Keratinocyte (primary cell): ENCODE measurements around the gene EVL. TPM values are rescaled to one million over a fixed set of nuclear protein-coding genes. Genes with fewer than 3 reads are reported as not detected.

Experiments
- DNase-seq: peaks from one replicate; pipeline ENCODE4 v3.0.0-alpha.2; 2011; ENCODE audit warnings: low read depth, missing footprints, low spot score
- FAIRE-seq: peaks from 2 replicates; lab custom pipeline; 2011; peaks lifted over from hg19 to GRCh38; lab: Jason Lieb, UNC
- H2AFZ ChIP-seq: 2 replicates; pipeline ENCODE4 v1.6.0; 2012; ENCODE audit warnings: low read length, control low read depth, inconsistent platforms; ENCODE audit not compliant: control insufficient read depth
- H3K27ac ChIP-seq: 2 replicates; pipeline ENCODE4 v1.5.1; 2011; ENCODE audit warnings: low read length; ENCODE audit not compliant: control insufficient read depth, insufficient read depth
- H3K27me3 ChIP-seq: 3 replicates; pipeline ENCODE4 v1.6.0; 2011; ENCODE audit warnings: low read length; ENCODE audit not compliant: control insufficient read depth, insufficient read depth; ENCODE audit errors: extremely low read depth
- H3K36me3 ChIP-seq, 2 experiments: 2 replicates in 1 of 2; 3 replicates in 1 of 2; pipeline ENCODE4 v1.5.1; 2011; ENCODE audit warnings: low read length in 2 of 2, mild to moderate bottlenecking in 1 of 2; ENCODE audit not compliant: control insufficient read depth in 2 of 2, insufficient read depth in 2 of 2; ENCODE audit errors: extremely low read depth in 1 of 2
- H3K4me1 ChIP-seq: 3 replicates; pipeline ENCODE4 v1.5.1; 2011; ENCODE audit warnings: low read length; ENCODE audit not compliant: control insufficient read depth, insufficient read depth; ENCODE audit errors: extremely low read depth
- H3K4me2 ChIP-seq: 3 replicates; pipeline ENCODE4 v1.6.0; 2011; ENCODE audit warnings: low read depth, low read length; ENCODE audit not compliant: control insufficient read depth, insufficient read depth; ENCODE audit errors: extremely low read depth
- H3K4me3 ChIP-seq, 3 experiments: fragments of 200-600 bp in 1 of 3; sonication (generic) in 1 of 3; 2 replicates in 2 of 3; 3 replicates in 1 of 3; pipeline ENCODE4 v1.5.1; 2011 to 2016; ENCODE audit warnings: low read length in 3 of 3, mild to moderate bottlenecking in 3 of 3, control low read depth in 2 of 3, inconsistent platforms in 1 of 3, low read depth in 1 of 3, mixed read lengths in 1 of 3, mixed run types in 1 of 3, moderate library complexity in 1 of 3; ENCODE audit not compliant: control insufficient read depth in 2 of 3, insufficient read depth in 2 of 3; ENCODE audit errors: extremely low read depth in 1 of 3
- H3K79me2 ChIP-seq: 2 replicates; pipeline ENCODE4 v1.6.0; 2012; ENCODE audit warnings: low read length; ENCODE audit not compliant: control insufficient read depth, insufficient read depth
- H3K9ac ChIP-seq: 3 replicates; pipeline ENCODE4 v1.6.0; 2011; ENCODE audit warnings: low read length; ENCODE audit not compliant: control insufficient read depth, insufficient read depth; ENCODE audit errors: extremely low read depth
- H3K9me1 ChIP-seq: 3 replicates; pipeline ENCODE4 v1.6.0; 2011; ENCODE audit warnings: low read length; ENCODE audit not compliant: control insufficient read depth, insufficient read depth; ENCODE audit errors: extremely low read depth
- H3K9me3 ChIP-seq: 2 replicates; pipeline ENCODE4 v1.5.1; 2012; ENCODE audit warnings: low read depth, low read length; ENCODE audit not compliant: control insufficient read depth
- H4K20me1 ChIP-seq: 3 replicates; pipeline ENCODE4 v1.6.0; 2011; ENCODE audit warnings: low read length; ENCODE audit not compliant: control insufficient read depth, insufficient read depth; ENCODE audit errors: extremely low read depth
- EZH2 ChIP-seq: IDR thresholded peaks from one replicate; pipeline ENCODE4 v1.6.1; 2012; ENCODE audit warnings: inconsistent platforms, mild to moderate bottlenecking, low read length, moderate library complexity
- dilution Hi-C: fragments of 300-500 bp; cut with MboI; formaldehyde crosslinking; loops from one replicate; pipeline ENCODE4 v1.7.0; 2020; ENCODE audit warnings: low sequenced_read_pairs; ENCODE audit not compliant: extremely low pct_ligation_motif_present
- polyA plus RNA-seq, 5 experiments: library from polyadenylated mRNA; depleted of rRNA in 3 of 5; stranded (reverse) in 3 of 5; stranded (forward) in 1 of 5; unstranded in 1 of 5; fragments of >200 nt; gene quantifications; 1 replicate in 1 of 5; 2 replicates in 3 of 5; 3 replicates in 1 of 5; pipeline versions ENCODE4 v1.2.1 to v1.2.3, GENCODE V29; 2011 to 2012; ENCODE audit warnings: missing spikeins in 2 of 5, low read depth in 1 of 5, low replicate concordance in 1 of 5
- TF ChIP-seq, protein P1 (sequence below), 3 experiments: IDR thresholded peaks in 1 of 3; conservative IDR thresholded peaks in 1 of 3; optimal IDR thresholded peaks in 1 of 3; 2 replicates in 2 of 3; 3 replicates in 1 of 3; pipeline versions ENCODE3 to v1.5.1; 2011; ENCODE audit warnings: low read length in 3 of 3, mild to moderate bottlenecking in 3 of 3, moderate library complexity in 2 of 3, control low read depth in 1 of 3, inconsistent platforms in 1 of 3; ENCODE audit not compliant: insufficient read depth in 2 of 3; ENCODE audit errors: extremely low read depth in 1 of 3

The EVL gene
- polyA plus RNA-seq, 1 donor (not counting 4 experiments of a cell fraction or from before 2014, with no cell fraction given), result 12.0 TPM

- no peaks in the 10 kb centered on the region for H3K9me3 ChIP-seq
- H3K79me2 ChIP-seq, result no peaks in the 10 kb centered on the region
- dilution Hi-C loops, result no loop called here
- DNase-seq (no peak), FAIRE-seq (peak; percentile 93)
- H3K9me1 ChIP-seq, result no peaks in the 10 kb centered on the region
- peak overlapping the region; percentile 74 for H3K9ac ChIP-seq
- no peaks in the 10 kb centered on the region for H3K27me3 ChIP-seq
- peak overlapping the region in 2 of 3 experiments; percentile 22 to 41 for H3K4me3 ChIP-seq
- H3K4me1 ChIP-seq, result peaks cover 41% of the 10 kb centered on the region
- no peaks in the 10 kb centered on the region for H3K36me3 ChIP-seq
- H2AFZ ChIP-seq, result no peak overlapping the region
- H3K27ac ChIP-seq, result peak overlapping the region; percentile 91
- H3K4me2 ChIP-seq, result peak overlapping the region; percentile 88
- H4K20me1 ChIP-seq, result no peaks in the 10 kb centered on the region
- TF ChIP-seq, protein P1, sequence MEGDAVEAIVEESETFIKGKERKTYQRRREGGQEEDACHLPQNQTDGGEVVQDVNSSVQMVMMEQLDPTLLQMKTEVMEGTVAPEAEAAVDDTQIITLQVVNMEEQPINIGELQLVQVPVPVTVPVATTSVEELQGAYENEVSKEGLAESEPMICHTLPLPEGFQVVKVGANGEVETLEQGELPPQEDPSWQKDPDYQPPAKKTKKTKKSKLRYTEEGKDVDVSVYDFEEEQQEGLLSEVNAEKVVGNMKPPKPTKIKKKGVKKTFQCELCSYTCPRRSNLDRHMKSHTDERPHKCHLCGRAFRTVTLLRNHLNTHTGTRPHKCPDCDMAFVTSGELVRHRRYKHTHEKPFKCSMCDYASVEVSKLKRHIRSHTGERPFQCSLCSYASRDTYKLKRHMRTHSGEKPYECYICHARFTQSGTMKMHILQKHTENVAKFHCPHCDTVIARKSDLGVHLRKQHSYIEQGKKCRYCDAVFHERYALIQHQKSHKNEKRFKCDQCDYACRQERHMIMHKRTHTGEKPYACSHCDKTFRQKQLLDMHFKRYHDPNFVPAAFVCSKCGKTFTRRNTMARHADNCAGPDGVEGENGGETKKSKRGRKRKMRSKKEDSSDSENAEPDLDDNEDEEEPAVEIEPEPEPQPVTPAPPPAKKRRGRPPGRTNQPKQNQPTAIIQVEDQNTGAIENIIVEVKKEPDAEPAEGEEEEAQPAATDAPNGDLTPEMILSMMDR (optimal IDR thresholded peaks at IDR 0.05 in 1 of 3, IDR thresholded peaks at IDR 0.05 in 1 of 3, conservative IDR thresholded peaks at IDR 0.05 in 1 of 3; ENCODE audit: extremely low read depth in 1 of 3, insufficient read depth in 2 of 3, low read length in 3 of 3), result no peak
- TF ChIP-seq EZH2, result no peak
Observed at GRCh38 chr14:100030452-100031153, 34.6 kb upstream of the EVL start.

GRCh38 chr14:100031506-100032281 is 33.5 kb upstream of the EVL start:
- TF ChIP-seq, protein P1 (optimal IDR thresholded peaks at IDR 0.05 in 1 of 3, IDR thresholded peaks at IDR 0.05 in 1 of 3, conservative IDR thresholded peaks at IDR 0.05 in 1 of 3; ENCODE audit: extremely low read depth in 1 of 3, insufficient read depth in 2 of 3, low read length in 3 of 3), result peak in 2 of 3 experiments; percentile 1 to 16
- no peak for TF ChIP-seq EZH2
- Histone ChIP-seq H3K9me3 (no peaks in the 10 kb centered on the region), H3K79me2 (no peaks in the 10 kb centered on the region), H4K20me1 (no peaks in the 10 kb centered on the region), H3K36me3 (no peaks in the 10 kb centered on the region), H3K4me2 (peak overlapping the region; percentile 88), H3K9me1 (no peaks in the 10 kb centered on the region), H2AFZ (no peak overlapping the region), H3K4me3 (peak overlapping the region; percentile 37 to 72 (median 66)), H3K27me3 (no peaks in the 10 kb centered on the region), H3K27ac (peak overlapping the region; percentile 91), H3K4me1 (peaks cover 41% of the 10 kb centered on the region), H3K9ac (peak overlapping the region; percentile 76)
- dilution Hi-C loops, result no loop called here
- FAIRE-seq, result peak; percentile 97
- peak; percentile 80 for DNase-seq
